Measurements from ENCODE around the gene CFAP57. TPM values are rescaled to one million over a fixed set of nuclear protein-coding genes. Genes with fewer than 3 reads are reported as not detected.

The CFAP57 gene
- total RNA-seq, 2 donors from 2014 or later: 0.12 TPM; not detected in 1

GRCh38 chr1:43288785-43289706 lies 116.9 kb downstream of the CFAP57 start:
- Histone ChIP-seq H3K27ac (no peak overlapping the region), H3K4me1 (peaks cover 0 to 6% of the 10 kb centered on the region in 2 donors), H3K4me3 (no peak overlapping the region), H3K27me3 (no peaks in the 10 kb centered on the region), H3K36me3 (no peaks in the 10 kb centered on the region), H3K9me3 (no peaks in the 10 kb centered on the region)
- TF ChIP-seq CTCF (IDR thresholded peaks at IDR 0.05): no peak
- no peak for DNase-seq (ENCODE audit: low spot score)

- no peak for DNase-seq (ENCODE audit: low spot score)
- H3K9me3 ChIP-seq: no peaks in the 10 kb centered on the region
- no peak overlapping the region for H3K4me3 ChIP-seq
- H3K27me3 ChIP-seq: no peaks in the 10 kb centered on the region
- no peak for TF ChIP-seq CTCF (IDR thresholded peaks at IDR 0.05)
- no peak overlapping the region for H3K27ac ChIP-seq
- H3K4me1 ChIP-seq: peaks cover 0 to 36% of the 10 kb centered on the region in 2 donors
- H3K36me3 ChIP-seq: no peaks in the 10 kb centered on the region
Measured at GRCh38 chr1:43292216-43292615, 120.1 kb downstream of the CFAP57 start.

DNA sequence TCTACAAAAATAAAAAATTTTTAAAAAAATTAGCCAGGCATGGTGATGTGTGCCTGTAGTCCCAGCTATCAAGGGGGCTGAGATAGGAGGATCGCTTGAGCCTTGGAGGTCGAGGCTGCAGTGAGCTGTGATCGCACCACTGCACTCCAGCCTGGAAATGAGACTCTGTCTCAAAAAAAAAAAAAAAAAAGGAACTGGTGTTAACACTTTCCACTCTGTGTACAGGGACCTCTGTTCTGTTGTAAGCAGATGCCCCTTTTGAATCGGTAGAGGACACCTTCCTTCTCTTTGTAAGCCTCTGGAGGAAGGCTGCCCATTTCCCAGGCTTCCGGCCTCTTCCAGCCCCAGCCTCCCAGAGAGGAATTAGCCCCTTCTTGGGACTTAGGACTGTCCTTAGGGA lies 120.5 kb downstream of the CFAP57 start:
- Histone ChIP-seq H3K4me1 (peaks cover 0 to 36% of the 10 kb centered on the region in 2 donors), H3K9me3 (no peaks in the 10 kb centered on the region), H3K27me3 (no peaks in the 10 kb centered on the region), H3K27ac (no peak overlapping the region), H3K4me3 (no peak overlapping the region), H3K36me3 (no peaks in the 10 kb centered on the region)
- no peak for TF ChIP-seq CTCF (IDR thresholded peaks at IDR 0.05)
- no peak for DNase-seq (ENCODE audit: low spot score)

- no peaks in the 10 kb centered on the region for H3K9me3 ChIP-seq
- TF ChIP-seq CTCF (IDR thresholded peaks at IDR 0.05): no peak
- H3K36me3 ChIP-seq: no peaks in the 10 kb centered on the region
- H3K27me3 ChIP-seq: no peaks in the 10 kb centered on the region
- H3K27ac ChIP-seq: peak overlapping the region; percentile 48 to 51
- no peak overlapping the region for H3K4me3 ChIP-seq
- DNase-seq (ENCODE audit: low spot score): no peak
- peaks cover 0 to 36% of the 10 kb centered on the region in 2 donors for H3K4me1 ChIP-seq
Measured at GRCh38 chr1:43293176-43293575, 121.0 kb downstream of the CFAP57 start.

GRCh38 chr1:43293896-43294760 lies 122.0 kb downstream of the CFAP57 start:
- H3K9me3 ChIP-seq: no peaks in the 10 kb centered on the region
- no peaks in the 10 kb centered on the region for H3K27me3 ChIP-seq
- peak overlapping the region; percentile 65 to 71 for H3K27ac ChIP-seq
- H3K4me3 ChIP-seq: no peak overlapping the region
- no peaks in the 10 kb centered on the region for H3K36me3 ChIP-seq
- no peak for TF ChIP-seq CTCF (IDR thresholded peaks at IDR 0.05)
- no peak for DNase-seq (ENCODE audit: low spot score)
- H3K4me1 ChIP-seq: peaks cover 0 to 36% of the 10 kb centered on the region in 2 donors
